ENCODE data around the gene UCP2. TPM values are rescaled to one million over a fixed set of nuclear protein-coding genes. Genes with fewer than 3 reads are reported as not detected.

Gene UCP2
- total and polyA plus RNA-seq, 2 experiments from 2014 or later, result 60.1 to 76.9 TPM

- ATAC-seq, result no peak
- no peaks in the 10 kb centered on the region for H3K27me3 ChIP-seq (ENCODE audit: insufficient read depth)
- H3K36me3 ChIP-seq (ENCODE audit: insufficient read depth), result no peaks in the 10 kb centered on the region
Observed at GRCh38 chr11:74004046-74004695, 21.5 kb upstream of the UCP2 start.

More at GRCh38 chr11:74004046-74004695, 21.5 kb upstream of the UCP2 start:
- Histone ChIP-seq H3K4me3 (no peak overlapping the region), H3K27ac (ENCODE audit: low read depth) (no peak overlapping the region), H3K79me2 (replicated peaks; ENCODE audit: insufficient read depth) (no peaks in the 10 kb centered on the region), H4K20me1 (replicated peaks; ENCODE audit: insufficient read depth) (no peaks in the 10 kb centered on the region), H3K4me2 (no peak overlapping the region), H3K4me1 (ENCODE audit: insufficient read depth) (no peaks in the 10 kb centered on the region), H3K9me2 (ENCODE audit: insufficient read depth) (no peaks in the 10 kb centered on the region), H3F3A (replicated peaks; ENCODE audit: low read depth) (no peaks in the 10 kb centered on the region), H2AFZ (no peak overlapping the region)
- Mint-ChIP-seq H3K4me1 (peaks cover 17% of the 10 kb centered on the region), H3K4me3 (no peak overlapping the region), H3K36me3 (ENCODE audit: low read depth) (no peaks in the 10 kb centered on the region; the same call in 2 of the 3 replicates), H3K27ac (no peak overlapping the region), H3K27me3 (ENCODE audit: insufficient read depth, low read depth, poor library complexity) (peaks cover 7% of the 10 kb centered on the region), H3K9me3 (no peaks in the 10 kb centered on the region)
- no peak for DNase-seq (ENCODE audit: low spot score)
- TF ChIP-seq, protein P1, sequence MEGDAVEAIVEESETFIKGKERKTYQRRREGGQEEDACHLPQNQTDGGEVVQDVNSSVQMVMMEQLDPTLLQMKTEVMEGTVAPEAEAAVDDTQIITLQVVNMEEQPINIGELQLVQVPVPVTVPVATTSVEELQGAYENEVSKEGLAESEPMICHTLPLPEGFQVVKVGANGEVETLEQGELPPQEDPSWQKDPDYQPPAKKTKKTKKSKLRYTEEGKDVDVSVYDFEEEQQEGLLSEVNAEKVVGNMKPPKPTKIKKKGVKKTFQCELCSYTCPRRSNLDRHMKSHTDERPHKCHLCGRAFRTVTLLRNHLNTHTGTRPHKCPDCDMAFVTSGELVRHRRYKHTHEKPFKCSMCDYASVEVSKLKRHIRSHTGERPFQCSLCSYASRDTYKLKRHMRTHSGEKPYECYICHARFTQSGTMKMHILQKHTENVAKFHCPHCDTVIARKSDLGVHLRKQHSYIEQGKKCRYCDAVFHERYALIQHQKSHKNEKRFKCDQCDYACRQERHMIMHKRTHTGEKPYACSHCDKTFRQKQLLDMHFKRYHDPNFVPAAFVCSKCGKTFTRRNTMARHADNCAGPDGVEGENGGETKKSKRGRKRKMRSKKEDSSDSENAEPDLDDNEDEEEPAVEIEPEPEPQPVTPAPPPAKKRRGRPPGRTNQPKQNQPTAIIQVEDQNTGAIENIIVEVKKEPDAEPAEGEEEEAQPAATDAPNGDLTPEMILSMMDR (conservative IDR thresholded peaks at IDR 0.05; ENCODE audit: low read depth in 2 of 2), result no peak
- no peak for TF ChIP-seq ZNF114 (CRISPR knock-in tag; IDR thresholded peaks at IDR 0.05)
- TF ChIP-seq, protein P2, sequence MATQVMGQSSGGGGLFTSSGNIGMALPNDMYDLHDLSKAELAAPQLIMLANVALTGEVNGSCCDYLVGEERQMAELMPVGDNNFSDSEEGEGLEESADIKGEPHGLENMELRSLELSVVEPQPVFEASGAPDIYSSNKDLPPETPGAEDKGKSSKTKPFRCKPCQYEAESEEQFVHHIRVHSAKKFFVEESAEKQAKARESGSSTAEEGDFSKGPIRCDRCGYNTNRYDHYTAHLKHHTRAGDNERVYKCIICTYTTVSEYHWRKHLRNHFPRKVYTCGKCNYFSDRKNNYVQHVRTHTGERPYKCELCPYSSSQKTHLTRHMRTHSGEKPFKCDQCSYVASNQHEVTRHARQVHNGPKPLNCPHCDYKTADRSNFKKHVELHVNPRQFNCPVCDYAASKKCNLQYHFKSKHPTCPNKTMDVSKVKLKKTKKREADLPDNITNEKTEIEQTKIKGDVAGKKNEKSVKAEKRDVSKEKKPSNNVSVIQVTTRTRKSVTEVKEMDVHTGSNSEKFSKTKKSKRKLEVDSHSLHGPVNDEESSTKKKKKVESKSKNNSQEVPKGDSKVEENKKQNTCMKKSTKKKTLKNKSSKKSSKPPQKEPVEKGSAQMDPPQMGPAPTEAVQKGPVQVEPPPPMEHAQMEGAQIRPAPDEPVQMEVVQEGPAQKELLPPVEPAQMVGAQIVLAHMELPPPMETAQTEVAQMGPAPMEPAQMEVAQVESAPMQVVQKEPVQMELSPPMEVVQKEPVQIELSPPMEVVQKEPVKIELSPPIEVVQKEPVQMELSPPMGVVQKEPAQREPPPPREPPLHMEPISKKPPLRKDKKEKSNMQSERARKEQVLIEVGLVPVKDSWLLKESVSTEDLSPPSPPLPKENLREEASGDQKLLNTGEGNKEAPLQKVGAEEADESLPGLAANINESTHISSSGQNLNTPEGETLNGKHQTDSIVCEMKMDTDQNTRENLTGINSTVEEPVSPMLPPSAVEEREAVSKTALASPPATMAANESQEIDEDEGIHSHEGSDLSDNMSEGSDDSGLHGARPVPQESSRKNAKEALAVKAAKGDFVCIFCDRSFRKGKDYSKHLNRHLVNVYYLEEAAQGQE (IDR thresholded peaks at IDR 0.05; ENCODE audit: unreplicated experiment), result no peak
- TF ChIP-seq STAT1 (IDR thresholded peaks at IDR 0.05; ENCODE audit: unreplicated experiment), result no peak
- TF ChIP-seq, protein P3, sequence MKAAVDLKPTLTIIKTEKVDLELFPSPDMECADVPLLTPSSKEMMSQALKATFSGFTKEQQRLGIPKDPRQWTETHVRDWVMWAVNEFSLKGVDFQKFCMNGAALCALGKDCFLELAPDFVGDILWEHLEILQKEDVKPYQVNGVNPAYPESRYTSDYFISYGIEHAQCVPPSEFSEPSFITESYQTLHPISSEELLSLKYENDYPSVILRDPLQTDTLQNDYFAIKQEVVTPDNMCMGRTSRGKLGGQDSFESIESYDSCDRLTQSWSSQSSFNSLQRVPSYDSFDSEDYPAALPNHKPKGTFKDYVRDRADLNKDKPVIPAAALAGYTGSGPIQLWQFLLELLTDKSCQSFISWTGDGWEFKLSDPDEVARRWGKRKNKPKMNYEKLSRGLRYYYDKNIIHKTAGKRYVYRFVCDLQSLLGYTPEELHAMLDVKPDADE (IDR thresholded peaks at IDR 0.05), result no peak
- no peak for TF ChIP-seq JUNB (IDR thresholded peaks at IDR 0.05; ENCODE audit: unreplicated experiment)
- TF ChIP-seq CREB1 (CRISPR knock-in tag; IDR thresholded peaks at IDR 0.05; ENCODE audit: low read depth), result no peak
- TF ChIP-seq POLR2AphosphoS5 (IDR thresholded peaks at IDR 0.05; ENCODE audit: low read depth), result no peak
- no peak for TF ChIP-seq EZH2phosphoT487 (IDR thresholded peaks at IDR 0.05; ENCODE audit: unreplicated experiment)
- TF ChIP-seq NANOG (IDR thresholded peaks at IDR 0.05; ENCODE audit: borderline replicate concordance), result no peak
- TF ChIP-seq EZH2 (IDR thresholded peaks at IDR 0.05; ENCODE audit: low read depth, unreplicated experiment), result no peak
- no peak for TF ChIP-seq ZNF462 (CRISPR knock-in tag; IDR thresholded peaks at IDR 0.05)

All from GM23338 (cell line).